ENCODE results near the gene MYOCD.

MYOCD gene

DNA sequence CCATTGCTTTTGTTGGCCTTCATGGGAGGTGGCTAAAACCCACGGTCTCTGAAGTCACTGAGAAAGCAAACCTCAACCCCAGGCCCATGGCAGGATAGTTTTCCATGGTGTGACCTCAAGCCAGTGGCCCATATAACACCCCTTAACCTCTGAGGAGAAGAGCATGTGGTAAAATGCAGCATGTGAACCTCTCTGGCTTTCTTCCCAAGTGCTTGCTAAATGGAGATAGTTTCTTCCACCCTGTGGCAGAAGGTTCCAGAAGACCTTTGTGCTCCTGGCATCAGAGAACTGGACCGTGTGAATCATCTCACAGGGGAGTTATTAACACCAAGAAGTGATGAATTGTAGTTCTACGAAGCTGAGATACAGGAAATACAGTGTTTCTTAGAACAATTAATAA is 47.3 kb downstream of the MYOCD start:
- H3K4me2 ChIP-seq (ENCODE audit: insufficient read depth, low read length) = no peak overlapping the region
- no peak overlapping the region for H2AFZ ChIP-seq (ENCODE audit: low read depth, low read length)
- H3K27ac ChIP-seq (ENCODE audit: low read length) = no peak overlapping the region
- no peaks in the 10 kb centered on the region for H3K4me1 ChIP-seq (ENCODE audit: insufficient read depth, low read length)
- H3K4me3 ChIP-seq (ENCODE audit: low read depth in 1 of 2, low read length in 2 of 2) = no peak overlapping the region
- H3K79me2 ChIP-seq (ENCODE audit: insufficient read depth, low read length) = no peaks in the 10 kb centered on the region
- H4K20me1 ChIP-seq (ENCODE audit: insufficient read depth, low read length) = no peaks in the 10 kb centered on the region
- no peaks in the 10 kb centered on the region for H3K36me3 ChIP-seq (ENCODE audit: insufficient read depth, low read length)
- no peaks in the 10 kb centered on the region for H3K27me3 ChIP-seq (ENCODE audit: insufficient read depth, low read length, poor library complexity)
- no peak for DNase-seq
- no peak for ATAC-seq (ENCODE audit: insufficient read depth, low read depth)
- TF ChIP-seq EZH2 (IDR thresholded peaks at IDR 0.05; ENCODE audit: borderline replicate concordance, low read depth, low read length, severe bottlenecking) = no peak
- TF ChIP-seq, protein P1, sequence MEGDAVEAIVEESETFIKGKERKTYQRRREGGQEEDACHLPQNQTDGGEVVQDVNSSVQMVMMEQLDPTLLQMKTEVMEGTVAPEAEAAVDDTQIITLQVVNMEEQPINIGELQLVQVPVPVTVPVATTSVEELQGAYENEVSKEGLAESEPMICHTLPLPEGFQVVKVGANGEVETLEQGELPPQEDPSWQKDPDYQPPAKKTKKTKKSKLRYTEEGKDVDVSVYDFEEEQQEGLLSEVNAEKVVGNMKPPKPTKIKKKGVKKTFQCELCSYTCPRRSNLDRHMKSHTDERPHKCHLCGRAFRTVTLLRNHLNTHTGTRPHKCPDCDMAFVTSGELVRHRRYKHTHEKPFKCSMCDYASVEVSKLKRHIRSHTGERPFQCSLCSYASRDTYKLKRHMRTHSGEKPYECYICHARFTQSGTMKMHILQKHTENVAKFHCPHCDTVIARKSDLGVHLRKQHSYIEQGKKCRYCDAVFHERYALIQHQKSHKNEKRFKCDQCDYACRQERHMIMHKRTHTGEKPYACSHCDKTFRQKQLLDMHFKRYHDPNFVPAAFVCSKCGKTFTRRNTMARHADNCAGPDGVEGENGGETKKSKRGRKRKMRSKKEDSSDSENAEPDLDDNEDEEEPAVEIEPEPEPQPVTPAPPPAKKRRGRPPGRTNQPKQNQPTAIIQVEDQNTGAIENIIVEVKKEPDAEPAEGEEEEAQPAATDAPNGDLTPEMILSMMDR (IDR thresholded peaks at IDR 0.05; ENCODE audit: borderline replicate concordance, extremely low read depth, low read length, poor library complexity, severe bottlenecking) = no peak
- H3K9me3 ChIP-seq (ENCODE audit: insufficient read depth, low read length, severe bottlenecking) = no peaks in the 10 kb centered on the region
- H3K9ac ChIP-seq (ENCODE audit: low read depth, low read length) = no peak overlapping the region

DNA sequence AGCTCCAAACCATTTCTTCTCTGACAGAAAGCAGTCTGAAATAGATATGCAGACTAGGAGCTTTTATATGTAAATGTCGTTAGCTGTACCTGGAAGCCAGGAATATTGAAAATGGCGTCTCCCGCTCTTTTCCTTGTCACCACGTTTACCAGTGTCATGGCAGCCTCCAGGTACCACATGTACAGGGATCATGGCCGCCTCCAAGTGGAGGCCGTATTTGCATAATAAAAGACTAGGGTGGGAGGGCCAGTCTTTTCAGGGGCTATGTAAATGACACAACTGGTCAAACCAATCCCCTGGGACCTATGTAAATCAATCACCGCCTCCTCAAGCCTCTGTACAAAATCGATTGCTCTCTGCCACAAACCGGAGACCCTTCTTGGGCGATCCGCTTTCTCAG is 54.3 kb downstream of the MYOCD start:
- Histone ChIP-seq H3K27ac (ENCODE audit: low read length) (no peak overlapping the region), H2AFZ (ENCODE audit: low read depth, low read length) (no peak overlapping the region), H4K20me1 (ENCODE audit: insufficient read depth, low read length) (no peaks in the 10 kb centered on the region), H3K4me3 (ENCODE audit: low read depth in 1 of 2, low read length in 2 of 2) (no peak overlapping the region), H3K9ac (ENCODE audit: low read depth, low read length) (no peak overlapping the region), H3K4me1 (ENCODE audit: insufficient read depth, low read length) (no peaks in the 10 kb centered on the region), H3K27me3 (ENCODE audit: insufficient read depth, low read length, poor library complexity) (no peaks in the 10 kb centered on the region), H3K79me2 (ENCODE audit: insufficient read depth, low read length) (no peaks in the 10 kb centered on the region), H3K36me3 (ENCODE audit: insufficient read depth, low read length) (no peaks in the 10 kb centered on the region), H3K9me3 (ENCODE audit: insufficient read depth, low read length, severe bottlenecking) (no peaks in the 10 kb centered on the region), H3K4me2 (ENCODE audit: insufficient read depth, low read length) (no peak overlapping the region)
- no peak for DNase-seq
- no peak for ATAC-seq (ENCODE audit: insufficient read depth, low read depth)
- TF ChIP-seq, protein P1 (IDR thresholded peaks at IDR 0.05; ENCODE audit: borderline replicate concordance, extremely low read depth, low read length, poor library complexity, severe bottlenecking) = no peak
- no peak for TF ChIP-seq EZH2 (IDR thresholded peaks at IDR 0.05; ENCODE audit: borderline replicate concordance, low read depth, low read length, severe bottlenecking)

DNA sequence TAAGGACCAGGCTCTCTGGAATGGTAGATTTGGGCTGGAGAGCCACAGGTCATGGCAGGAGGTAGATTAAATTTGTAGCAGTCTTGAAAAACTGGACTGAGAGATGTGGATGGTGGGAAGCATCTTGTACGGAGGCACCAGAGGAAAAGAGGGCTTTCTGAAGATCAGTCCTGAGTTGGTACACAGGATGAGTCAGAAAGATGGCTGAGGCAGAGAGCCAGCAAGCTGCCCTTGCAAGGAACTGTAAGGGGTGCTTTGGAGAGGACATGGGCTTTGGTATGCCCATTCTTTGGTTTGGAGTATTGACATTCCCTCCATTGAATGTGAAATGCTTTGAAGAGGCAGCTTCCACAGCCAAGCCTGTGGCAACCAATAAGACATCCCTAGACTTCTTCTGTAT is 55.9 kb downstream of the MYOCD start:
- Histone ChIP-seq H3K27me3 (ENCODE audit: insufficient read depth, low read length, poor library complexity) (no peaks in the 10 kb centered on the region), H3K9me3 (ENCODE audit: insufficient read depth, low read length, severe bottlenecking) (no peaks in the 10 kb centered on the region), H4K20me1 (ENCODE audit: insufficient read depth, low read length) (no peaks in the 10 kb centered on the region), H3K79me2 (ENCODE audit: insufficient read depth, low read length) (no peaks in the 10 kb centered on the region), H3K4me1 (ENCODE audit: insufficient read depth, low read length) (no peaks in the 10 kb centered on the region), H3K27ac (ENCODE audit: low read length) (no peak overlapping the region), H3K4me3 (ENCODE audit: low read depth in 1 of 2, low read length in 2 of 2) (no peak overlapping the region), H2AFZ (ENCODE audit: low read depth, low read length) (no peak overlapping the region), H3K4me2 (ENCODE audit: insufficient read depth, low read length) (no peak overlapping the region), H3K36me3 (ENCODE audit: insufficient read depth, low read length) (no peaks in the 10 kb centered on the region), H3K9ac (ENCODE audit: low read depth, low read length) (no peak overlapping the region)
- TF ChIP-seq EZH2 (IDR thresholded peaks at IDR 0.05; ENCODE audit: borderline replicate concordance, low read depth, low read length, severe bottlenecking) = no peak
- TF ChIP-seq, protein P1 (IDR thresholded peaks at IDR 0.05; ENCODE audit: borderline replicate concordance, extremely low read depth, low read length, poor library complexity, severe bottlenecking) = no peak
- ATAC-seq (ENCODE audit: insufficient read depth, low read depth) = no peak
- DNase-seq = no peak

DNA sequence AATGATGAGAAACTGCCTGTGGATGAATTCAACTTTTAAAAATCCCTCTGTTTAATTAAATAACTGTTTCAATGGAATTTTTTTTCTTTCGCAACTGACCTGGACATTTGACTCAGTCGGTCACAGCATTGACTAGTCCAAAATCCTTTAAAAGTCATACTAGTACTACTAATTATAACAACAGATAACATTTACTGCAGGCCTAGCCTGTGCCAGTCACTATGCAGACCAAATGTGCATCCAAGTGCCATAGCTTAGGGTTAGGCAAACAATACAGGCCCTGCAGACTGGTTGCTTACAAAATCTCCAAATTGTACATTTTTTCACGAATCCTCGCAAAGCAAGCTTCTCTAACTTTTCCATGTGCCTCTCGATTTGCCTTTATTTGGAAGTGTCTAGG is 56.6 kb downstream of the MYOCD start:
- no peak overlapping the region for H2AFZ ChIP-seq (ENCODE audit: low read depth, low read length)
- H3K4me2 ChIP-seq (ENCODE audit: insufficient read depth, low read length) = no peak overlapping the region
- no peak for TF ChIP-seq EZH2 (IDR thresholded peaks at IDR 0.05; ENCODE audit: borderline replicate concordance, low read depth, low read length, severe bottlenecking)
- TF ChIP-seq, protein P1 (IDR thresholded peaks at IDR 0.05; ENCODE audit: borderline replicate concordance, extremely low read depth, low read length, poor library complexity, severe bottlenecking) = no peak
- H3K4me3 ChIP-seq (ENCODE audit: low read depth in 1 of 2, low read length in 2 of 2) = no peak overlapping the region
- no peaks in the 10 kb centered on the region for H3K4me1 ChIP-seq (ENCODE audit: insufficient read depth, low read length)
- H3K9me3 ChIP-seq (ENCODE audit: insufficient read depth, low read length, severe bottlenecking) = no peaks in the 10 kb centered on the region
- H3K79me2 ChIP-seq (ENCODE audit: insufficient read depth, low read length) = no peaks in the 10 kb centered on the region
- DNase-seq = no peak
- H4K20me1 ChIP-seq (ENCODE audit: insufficient read depth, low read length) = no peaks in the 10 kb centered on the region
- H3K27me3 ChIP-seq (ENCODE audit: insufficient read depth, low read length, poor library complexity) = no peaks in the 10 kb centered on the region
- no peaks in the 10 kb centered on the region for H3K36me3 ChIP-seq (ENCODE audit: insufficient read depth, low read length)
- H3K9ac ChIP-seq (ENCODE audit: low read depth, low read length) = no peak overlapping the region
- H3K27ac ChIP-seq (ENCODE audit: low read length) = no peak overlapping the region
- ATAC-seq (ENCODE audit: insufficient read depth, low read depth) = no peak
